Mucosa of descending colon (tissue), 3 donors: Measurements from ENCODE around the gene APOA1. TPM values are rescaled to one million over a fixed set of nuclear protein-coding genes. Genes with fewer than 3 reads are reported as not detected.
"Not testable (repeated sequence)": the region's sequence is repeated elsewhere in the genome, so short reads cannot be mapped to it uniquely, and the experiment has no call there.

Experiments used
- ATAC-seq: fragments of 200-7000 bp; cut with Tn5 transposase; one replicate; pipeline ENCODE4 v1.9.1; 2020; ENCODE audit warnings: mild to moderate bottlenecking, moderate library complexity
- DNase-seq, 3 donors: peaks; one replicate each; pipeline ENCODE4 v3.0.0-alpha.2; 2020
- H3K36me3 ChIP-seq: fragments of 200-600 bp; one replicate; pipeline ENCODE4 v1.8.0; 2021; ENCODE audit warnings: low read depth, mild to moderate bottlenecking
- H3K4me1 ChIP-seq: fragments of 200-600 bp; one replicate; pipeline ENCODE4 v1.8.0; 2021; ENCODE audit warnings: low read depth, mild to moderate bottlenecking
- H3K4me3 ChIP-seq: fragments of 200-600 bp; one replicate; pipeline ENCODE4 v1.8.0; 2021; ENCODE audit warnings: mild to moderate bottlenecking
- H3K9me3 ChIP-seq: fragments of 200-600 bp; one replicate; pipeline ENCODE4 v1.8.0; 2021; ENCODE audit warnings: mild to moderate bottlenecking
- intact Hi-C, 2 donors: fragments of 100-400 bp; cut with DNase I in 1 of 2; cut with micrococcal nuclease in 1 of 2; formaldehyde crosslinking; loops; one replicate each; pipeline versions ENCODE4 v1.11.0 to v1.11.1; 2022; cut with DNase I, micrococcal nuclease
- total RNA-seq, 3 donors: library from RNA; stranded (reverse); fragmentation: NEBNext Ultra II Directional in 2 of 3; extraction: Animal tissue kit (Norgen Biotek cat#: 25700) in 2 of 3; gene quantifications; one replicate each; pipeline versions ENCODE4 v1.2.1 to v1.2.4, GENCODE V29; 2021 to 2023
- TF ChIP-seq, protein P1 (sequence below): fragments of 200-600 bp; IDR thresholded peaks from one replicate; pipeline ENCODE4 v1.8.0; 2022; ENCODE audit warnings: antibody characterized with exemption, mild to moderate bottlenecking
- donor health status: DM: no; HTN: no; CAD: no; lungs with moderate emphysema.
- donor health status: DM: no; HTN: no; CAD: no.
- donor health status: DM: no; HTN: yes; CAD: no.

APOA1 gene
- total RNA-seq, 3 donors from 2014 or later = 0.31 to 0.46 TPM; not detected in 1

DNA sequence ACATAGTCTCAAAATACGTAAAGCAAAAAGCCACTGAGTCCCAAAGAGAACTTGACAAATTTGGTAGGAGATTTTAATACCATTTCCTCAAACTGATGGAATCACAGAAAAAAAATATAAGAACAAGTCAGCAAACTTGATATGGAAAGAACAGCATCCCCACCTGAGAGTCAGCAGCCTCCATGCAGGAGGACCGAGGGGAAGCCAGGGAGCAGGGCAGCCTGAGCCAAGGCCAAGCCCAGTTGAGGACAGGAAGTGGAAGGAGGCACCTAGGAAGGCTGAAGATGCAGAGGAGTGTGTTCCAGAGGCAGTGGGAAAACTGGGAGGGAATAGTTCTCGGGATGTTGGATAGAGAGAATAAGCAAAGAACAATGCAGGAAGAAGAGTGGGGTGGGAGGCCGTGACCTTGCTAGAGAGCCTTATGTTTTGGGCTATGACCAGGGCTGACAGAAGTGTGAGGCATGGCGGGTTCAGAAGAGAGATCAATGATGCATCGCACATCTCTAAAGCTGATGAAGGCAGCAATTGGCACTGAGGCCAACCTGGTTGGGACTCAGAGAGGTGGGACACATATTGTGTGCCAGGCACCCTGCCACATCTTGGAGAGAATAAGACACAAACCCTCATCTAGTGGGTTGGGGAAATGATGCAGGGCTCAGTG, 29.7 kb downstream of the APOA1 start:
- no peak for DNase-seq
- Histone ChIP-seq H3K36me3 (no peaks in the 10 kb centered on the region), H3K9me3 (no peaks in the 10 kb centered on the region), H3K4me3 (no peak overlapping the region), H3K4me1 (no peaks in the 10 kb centered on the region)
- ATAC-seq = peak; percentile 11
- intact Hi-C loops = no loop called here
- TF ChIP-seq, protein P1, sequence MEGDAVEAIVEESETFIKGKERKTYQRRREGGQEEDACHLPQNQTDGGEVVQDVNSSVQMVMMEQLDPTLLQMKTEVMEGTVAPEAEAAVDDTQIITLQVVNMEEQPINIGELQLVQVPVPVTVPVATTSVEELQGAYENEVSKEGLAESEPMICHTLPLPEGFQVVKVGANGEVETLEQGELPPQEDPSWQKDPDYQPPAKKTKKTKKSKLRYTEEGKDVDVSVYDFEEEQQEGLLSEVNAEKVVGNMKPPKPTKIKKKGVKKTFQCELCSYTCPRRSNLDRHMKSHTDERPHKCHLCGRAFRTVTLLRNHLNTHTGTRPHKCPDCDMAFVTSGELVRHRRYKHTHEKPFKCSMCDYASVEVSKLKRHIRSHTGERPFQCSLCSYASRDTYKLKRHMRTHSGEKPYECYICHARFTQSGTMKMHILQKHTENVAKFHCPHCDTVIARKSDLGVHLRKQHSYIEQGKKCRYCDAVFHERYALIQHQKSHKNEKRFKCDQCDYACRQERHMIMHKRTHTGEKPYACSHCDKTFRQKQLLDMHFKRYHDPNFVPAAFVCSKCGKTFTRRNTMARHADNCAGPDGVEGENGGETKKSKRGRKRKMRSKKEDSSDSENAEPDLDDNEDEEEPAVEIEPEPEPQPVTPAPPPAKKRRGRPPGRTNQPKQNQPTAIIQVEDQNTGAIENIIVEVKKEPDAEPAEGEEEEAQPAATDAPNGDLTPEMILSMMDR = no peak

DNA sequence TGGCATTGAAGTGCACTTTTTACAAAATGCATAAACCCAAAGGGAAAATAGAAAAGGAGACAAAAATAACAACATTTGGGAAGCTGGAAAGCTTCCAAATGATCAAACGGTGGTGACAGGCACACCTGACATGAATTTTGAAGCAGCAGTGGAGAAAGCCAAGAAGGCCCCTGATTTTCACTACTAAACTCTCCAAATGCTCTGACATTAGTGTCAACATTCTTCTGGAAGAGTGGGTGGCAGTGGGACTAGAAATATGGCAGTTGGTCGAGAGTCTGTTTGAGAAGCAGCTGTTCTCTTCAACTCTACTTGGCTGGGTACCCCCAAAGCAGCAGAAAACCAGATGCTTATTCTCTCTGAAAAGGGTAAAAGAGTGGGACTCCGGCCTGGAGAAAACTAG, 33.4 kb downstream of the APOA1 start:
- no peaks in the 10 kb centered on the region for H3K9me3 ChIP-seq
- TF ChIP-seq, protein P1 = no peak
- H3K4me3 ChIP-seq = no peak overlapping the region
- ATAC-seq (no peak), DNase-seq (no peak)
- intact Hi-C loops = no loop called here
- H3K4me1 ChIP-seq = no peaks in the 10 kb centered on the region
- H3K36me3 ChIP-seq = no peaks in the 10 kb centered on the region

DNA sequence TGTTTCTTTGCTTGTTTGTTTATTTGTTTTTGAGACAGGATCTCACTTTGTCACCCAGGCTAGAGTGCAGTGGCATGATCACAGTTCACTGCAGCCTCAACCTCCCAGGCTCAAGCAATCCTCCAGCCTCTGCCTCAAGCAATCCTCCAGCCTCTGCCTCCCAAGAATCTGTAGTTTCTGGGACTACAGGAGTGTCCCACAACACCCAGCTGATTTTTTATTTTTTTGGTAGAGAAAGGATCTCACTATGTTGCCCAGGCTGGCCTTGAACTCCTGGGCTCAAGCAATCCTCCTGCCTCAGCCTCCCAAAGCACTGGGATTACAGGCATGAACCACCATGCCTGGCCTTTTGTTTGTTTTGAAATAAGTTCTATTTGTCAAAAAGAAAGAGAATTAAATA, 35.8 kb downstream of the APOA1 start:
- H3K4me3 ChIP-seq, DNase-seq, H3K4me1 ChIP-seq, H3K36me3 ChIP-seq, intact Hi-C loops, H3K9me3 ChIP-seq, ATAC-seq: not testable (repeated sequence)

DNA sequence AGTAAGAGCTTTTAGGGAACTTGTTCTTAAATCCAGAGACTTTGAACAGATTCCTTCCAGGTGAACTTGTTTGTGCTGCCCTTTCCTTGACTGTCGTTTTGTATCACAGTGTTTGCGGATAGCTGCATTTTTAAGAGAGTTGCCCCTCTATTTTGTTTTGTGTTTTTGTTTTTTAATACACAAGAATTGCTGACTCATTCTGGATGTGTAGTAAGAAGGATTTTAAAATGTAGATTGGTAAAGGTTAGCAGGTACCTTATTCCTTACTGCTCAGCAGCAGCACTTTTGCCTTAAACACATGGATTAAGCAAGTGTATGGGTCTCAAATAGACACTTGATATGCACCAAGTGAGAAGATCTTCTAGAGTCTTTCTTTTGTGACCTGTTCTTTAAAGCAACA, 36.8 kb downstream of the APOA1 start:
- Histone ChIP-seq H3K9me3 (no peaks in the 10 kb centered on the region), H3K4me3 (no peak overlapping the region), H3K36me3 (no peaks in the 10 kb centered on the region), H3K4me1 (no peaks in the 10 kb centered on the region)
- TF ChIP-seq, protein P1 = no peak
- no peak for DNase-seq
- no peak for ATAC-seq
- intact Hi-C loops = no loop called here

DNA sequence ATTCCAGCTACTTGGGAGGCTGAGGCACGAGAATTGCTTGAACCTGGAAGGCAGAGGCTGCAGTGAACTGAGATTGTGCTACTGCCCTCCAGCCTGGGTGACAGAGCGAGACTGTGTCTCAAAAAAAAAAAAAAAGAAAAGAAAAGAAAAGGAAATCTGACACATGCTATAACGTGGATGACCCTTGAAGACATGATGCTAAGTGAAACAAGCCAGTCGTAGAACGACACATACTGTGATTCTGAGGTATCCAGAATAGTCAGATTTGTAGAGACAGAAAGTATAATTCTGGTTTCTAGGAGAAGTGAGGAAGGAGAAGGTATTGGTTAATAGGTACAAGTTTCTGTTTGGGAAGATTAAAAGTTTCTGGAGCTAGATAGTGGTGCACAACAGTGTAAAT, 39.1 kb downstream of the APOA1 start:
- no peaks in the 10 kb centered on the region for H3K4me1 ChIP-seq
- no peaks in the 10 kb centered on the region for H3K9me3 ChIP-seq
- no peak for ATAC-seq
- TF ChIP-seq, protein P1 = no peak
- intact Hi-C loops = loop anchor here in 1 of 2 donors (10.0 kb wide), 1 partner anchor 306 kb away; no protein-coding TSS in a partner anchor
- H3K36me3 ChIP-seq = no peaks in the 10 kb centered on the region
- H3K4me3 ChIP-seq = no peak overlapping the region
- DNase-seq = no peak

DNA sequence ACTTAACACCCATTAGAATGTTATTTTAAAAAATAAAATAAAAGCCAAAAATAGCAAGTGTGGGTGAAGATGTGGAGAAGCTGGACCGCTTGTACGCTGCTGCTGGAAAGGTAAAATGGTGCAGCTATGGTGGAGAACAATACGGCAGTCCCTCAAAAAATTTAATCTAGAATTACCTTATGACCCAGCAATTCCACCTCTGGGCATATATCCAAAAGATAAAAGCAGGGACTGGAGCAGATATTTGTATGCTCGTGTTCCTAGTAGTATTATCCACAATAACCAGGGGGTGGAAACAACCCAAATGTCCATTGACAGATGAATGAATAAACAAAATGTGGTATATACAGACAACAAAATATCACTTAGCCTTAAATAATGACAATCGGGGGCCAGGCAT, 39.6 kb downstream of the APOA1 start:
- Histone ChIP-seq H3K4me1 (no peaks in the 10 kb centered on the region), H3K36me3 (no peaks in the 10 kb centered on the region), H3K9me3 (no peaks in the 10 kb centered on the region), H3K4me3 (no peak overlapping the region)
- intact Hi-C loops = loop anchor here in 1 of 2 donors (10.0 kb wide), 1 partner anchor 307 kb away; no protein-coding TSS in a partner anchor
- TF ChIP-seq, protein P1 = no peak
- ATAC-seq (no peak), DNase-seq (no peak)
